ENCODE measurements around the gene RRH. TPM values are rescaled to one million over a fixed set of nuclear protein-coding genes. Genes with fewer than 3 reads are reported as not detected.
A peak's percentile ranks its signal among the peaks of the same experiment; 100 is the strongest.

Gene RRH
- total RNA-seq, 2 donors from 2014 or later: 0.57 TPM; not detected in 1

DNA sequence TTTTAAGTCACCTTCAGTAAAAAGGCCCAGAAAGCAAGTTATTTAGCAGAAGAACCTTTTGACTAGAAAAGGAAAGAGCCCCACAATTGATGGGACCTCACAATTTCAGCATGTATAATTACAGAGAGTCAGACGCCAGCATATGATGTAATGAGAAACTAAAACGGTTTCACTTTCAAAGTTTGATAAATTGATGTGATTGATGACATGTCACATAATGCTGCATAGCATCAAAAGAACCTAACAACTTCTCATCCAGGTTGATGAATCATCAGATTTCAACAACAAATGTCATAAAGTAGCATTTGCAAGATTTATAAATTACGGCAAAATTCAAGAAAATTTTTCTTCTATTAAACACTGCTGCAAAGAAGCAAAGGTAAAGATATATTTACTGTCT, 16.1 kb upstream of the RRH start:
- intact Hi-C loops (cut with DNase I): loop anchor here (10.0 kb wide), 1 partner anchor 247 kb away; the partner anchor contains the start of gene MCUB

DNA sequence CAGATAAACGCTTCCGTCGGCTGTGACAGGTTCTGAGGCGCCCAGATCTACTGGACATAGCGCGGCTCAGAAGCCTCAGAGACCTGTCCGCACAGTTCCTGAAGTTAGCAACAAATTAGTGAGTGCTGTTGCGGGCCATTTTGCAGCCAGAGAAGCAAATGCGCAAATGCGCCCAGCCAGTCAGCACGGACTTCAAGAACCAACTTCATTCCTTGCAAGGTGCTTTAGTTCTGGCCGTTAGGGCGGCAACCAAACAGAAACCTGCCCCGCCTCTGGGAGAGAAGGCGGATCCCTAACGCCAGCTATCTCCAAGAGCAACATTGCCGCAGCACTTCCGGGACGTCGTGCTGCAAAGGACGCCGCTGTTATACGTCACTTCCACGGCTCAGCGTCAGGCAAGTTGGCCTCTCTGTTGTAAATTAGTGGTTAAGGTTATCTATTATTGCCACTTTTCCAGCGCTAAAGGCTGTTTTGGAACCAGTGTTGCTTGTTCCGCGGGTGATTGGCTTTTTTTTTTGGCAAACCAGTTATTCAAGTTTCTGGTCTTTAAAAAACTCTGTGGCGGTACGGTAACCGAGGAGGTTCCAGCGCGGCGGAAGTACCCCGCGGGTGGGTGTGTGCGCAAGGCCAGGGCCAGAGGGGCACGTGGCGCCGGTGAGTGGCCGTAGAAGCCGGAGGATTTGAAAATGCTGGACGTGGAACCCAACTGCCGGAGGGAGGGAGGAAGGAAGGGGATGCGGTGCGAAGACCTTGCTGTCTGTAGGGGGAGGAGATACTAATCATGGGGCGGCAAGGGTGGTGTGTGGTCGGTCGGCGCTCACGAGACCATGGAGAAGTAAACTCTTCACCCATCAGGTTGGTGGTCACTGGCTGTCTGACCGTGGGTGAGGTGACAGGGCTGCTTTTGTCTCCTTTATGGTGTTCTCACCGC, 12.4 kb upstream of the RRH start, which contains the start of gene GAR1:
Gene GAR1 (plus strand): TSS at position 612 of the 931 bp plus-strand sequence. CDS start 403 bp downstream, outside the sequence.
- Histone ChIP-seq H3K9me3 (no peaks in the 10 kb centered on the region), H3K4me3 (peak within 1 kb of the TSS; percentile 65), H3K36me3 (no peaks in the 10 kb centered on the region), H3K27ac (peak within 1 kb of the TSS; percentile 78), H3K27me3 (no peaks in the 10 kb centered on the region), H3K9ac (ENCODE audit: low read depth in 2 of 2, low read length in 2 of 2) (peak within 1 kb of the TSS; percentile 76 to 80), H3K4me1 (peaks cover 8% of the 10 kb centered on the region)
- intact Hi-C loops (cut with DNase I): loop anchor here (5.0 to 10.0 kb wide), 2 partner anchors 251 to 383 kb away; partner anchors contain the start of genes MCUB and SEC24B
- peak; percentile 96 for DNase-seq
- TF ChIP-seq, protein P1, sequence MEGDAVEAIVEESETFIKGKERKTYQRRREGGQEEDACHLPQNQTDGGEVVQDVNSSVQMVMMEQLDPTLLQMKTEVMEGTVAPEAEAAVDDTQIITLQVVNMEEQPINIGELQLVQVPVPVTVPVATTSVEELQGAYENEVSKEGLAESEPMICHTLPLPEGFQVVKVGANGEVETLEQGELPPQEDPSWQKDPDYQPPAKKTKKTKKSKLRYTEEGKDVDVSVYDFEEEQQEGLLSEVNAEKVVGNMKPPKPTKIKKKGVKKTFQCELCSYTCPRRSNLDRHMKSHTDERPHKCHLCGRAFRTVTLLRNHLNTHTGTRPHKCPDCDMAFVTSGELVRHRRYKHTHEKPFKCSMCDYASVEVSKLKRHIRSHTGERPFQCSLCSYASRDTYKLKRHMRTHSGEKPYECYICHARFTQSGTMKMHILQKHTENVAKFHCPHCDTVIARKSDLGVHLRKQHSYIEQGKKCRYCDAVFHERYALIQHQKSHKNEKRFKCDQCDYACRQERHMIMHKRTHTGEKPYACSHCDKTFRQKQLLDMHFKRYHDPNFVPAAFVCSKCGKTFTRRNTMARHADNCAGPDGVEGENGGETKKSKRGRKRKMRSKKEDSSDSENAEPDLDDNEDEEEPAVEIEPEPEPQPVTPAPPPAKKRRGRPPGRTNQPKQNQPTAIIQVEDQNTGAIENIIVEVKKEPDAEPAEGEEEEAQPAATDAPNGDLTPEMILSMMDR (IDR thresholded peaks at IDR 0.05): no peak

More for the DNA sequence above, 16.1 kb upstream of the RRH start:
- H3K36me3 ChIP-seq: no peaks in the 10 kb centered on the region
- no peak overlapping the region for H3K9ac ChIP-seq (ENCODE audit: low read depth in 2 of 2, low read length in 2 of 2)
- no peaks in the 10 kb centered on the region for H3K9me3 ChIP-seq
- no peaks in the 10 kb centered on the region for H3K27me3 ChIP-seq
- peaks cover 3% of the 10 kb centered on the region for H3K4me1 ChIP-seq
- no peak for DNase-seq
- no peak overlapping the region for H3K4me3 ChIP-seq
- H3K27ac ChIP-seq: no peak overlapping the region
- TF ChIP-seq, protein P1 (IDR thresholded peaks at IDR 0.05): no peak

DNA sequence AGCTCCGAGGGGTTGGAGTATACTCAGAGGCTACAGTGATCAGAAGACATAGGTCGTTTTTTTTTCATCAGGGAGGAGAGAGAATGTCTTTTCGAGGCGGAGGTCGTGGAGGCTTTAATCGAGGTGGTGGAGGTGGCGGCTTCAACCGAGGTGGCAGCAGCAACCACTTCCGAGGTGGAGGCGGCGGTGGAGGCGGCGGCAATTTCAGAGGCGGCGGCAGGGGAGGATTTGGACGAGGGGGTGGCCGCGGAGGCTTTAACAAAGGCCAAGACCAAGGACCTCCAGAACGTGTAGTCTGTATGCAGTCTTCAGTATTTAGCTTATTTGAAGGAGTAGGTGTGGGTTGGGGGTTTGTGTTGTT, 11.7 kb upstream of the RRH start:
- peak overlapping the region; percentile 76 to 80 for H3K9ac ChIP-seq (ENCODE audit: low read depth in 2 of 2, low read length in 2 of 2)
- no peaks in the 10 kb centered on the region for H3K9me3 ChIP-seq
- no peaks in the 10 kb centered on the region for H3K36me3 ChIP-seq
- H3K4me1 ChIP-seq: peaks cover 8% of the 10 kb centered on the region
- H3K4me3 ChIP-seq: peak overlapping the region; percentile 65
- intact Hi-C loops (cut with DNase I): loop anchor here (5.0 to 10.0 kb wide), 2 partner anchors 251 to 384 kb away; partner anchors contain the start of genes MCUB and SEC24B
- peak; percentile 29 for DNase-seq
- TF ChIP-seq, protein P1 (IDR thresholded peaks at IDR 0.05): no peak
- H3K27me3 ChIP-seq: no peaks in the 10 kb centered on the region
- peak overlapping the region; percentile 78 for H3K27ac ChIP-seq

DNA sequence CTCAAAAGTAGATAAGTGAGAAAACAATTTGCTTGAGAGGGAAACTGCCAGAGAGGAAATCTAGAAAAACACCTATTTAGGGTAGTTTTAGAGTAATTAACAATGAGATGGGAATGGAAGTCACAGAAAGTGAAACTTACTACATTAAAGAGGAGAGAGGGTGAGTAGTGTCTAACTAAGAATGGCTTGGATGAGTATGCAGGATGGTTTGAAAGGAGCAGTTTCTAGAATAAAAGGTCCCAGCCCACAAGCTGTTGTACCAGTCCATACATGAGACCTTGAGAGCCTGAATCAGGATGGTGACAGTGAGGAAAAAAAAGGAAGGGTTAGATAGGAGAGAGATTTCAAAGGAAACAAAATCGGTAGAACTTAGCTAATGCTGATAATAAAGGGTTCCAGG, 10.9 kb upstream of the RRH start:
- no peak for DNase-seq
- H3K4me1 ChIP-seq: peaks cover 8% of the 10 kb centered on the region
- H3K27ac ChIP-seq: no peak overlapping the region
- peak overlapping the region in 1 of 2 donors; percentile 9 for H3K9ac ChIP-seq (ENCODE audit: low read depth in 2 of 2, low read length in 2 of 2)
- H3K4me3 ChIP-seq: peak overlapping the region; percentile 65
- H3K36me3 ChIP-seq: no peaks in the 10 kb centered on the region
- intact Hi-C loops (cut with DNase I): loop anchor here (5.0 to 10.0 kb wide), 2 partner anchors 252 to 385 kb away; partner anchors contain the start of genes MCUB and SEC24B
- H3K9me3 ChIP-seq: no peaks in the 10 kb centered on the region
- TF ChIP-seq, protein P1 (IDR thresholded peaks at IDR 0.05): no peak
- H3K27me3 ChIP-seq: no peaks in the 10 kb centered on the region

DNA sequence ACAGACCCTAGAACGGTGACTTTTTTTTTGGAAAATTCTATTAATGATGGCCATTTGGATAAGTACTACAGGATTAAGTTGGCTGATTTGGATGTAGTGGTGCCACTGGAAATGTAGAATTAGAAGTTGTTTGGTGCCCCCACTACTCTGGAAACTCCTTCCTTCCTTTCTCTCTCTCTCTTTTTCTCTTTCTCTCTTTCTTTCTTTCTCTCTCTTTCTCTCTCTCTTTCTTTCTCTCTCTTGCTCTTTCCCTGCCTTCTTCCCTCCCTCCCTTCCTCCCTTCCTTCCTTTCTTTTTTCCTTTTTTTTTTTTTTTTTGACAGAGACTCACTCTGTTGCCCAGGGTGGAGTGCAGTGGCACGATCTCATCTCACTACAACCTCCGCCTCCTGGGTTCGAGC, 9.5 kb upstream of the RRH start:
- Histone ChIP-seq H3K27me3 (no peaks in the 10 kb centered on the region), H3K4me3 (no peak overlapping the region), H3K36me3 (no peaks in the 10 kb centered on the region), H3K4me1 (peaks cover 8% of the 10 kb centered on the region), H3K27ac (no peak overlapping the region), H3K9ac (ENCODE audit: low read depth in 2 of 2, low read length in 2 of 2) (no peak overlapping the region), H3K9me3 (no peaks in the 10 kb centered on the region)
- intact Hi-C loops (cut with DNase I): loop anchor here (5.0 to 10.0 kb wide), 2 partner anchors 253 to 386 kb away; partner anchors contain the start of genes MCUB and SEC24B
- no peak for DNase-seq
- TF ChIP-seq, protein P1 (IDR thresholded peaks at IDR 0.05): no peak

All from colonic mucosa (tissue), 4 donors.